ENCODE measurements around the gene RALB. TPM values are rescaled to one million over a fixed set of nuclear protein-coding genes. Genes with fewer than 3 reads are reported as not detected.
"Not testable (repeated sequence)": the region's sequence is repeated elsewhere in the genome, so short reads cannot be mapped to it uniquely, and the experiment has no call there.

RALB gene
- polyA plus RNA-seq, 2 of the 4 experiments (the other 2 are of a cell fraction), result 72.9 to 76.5 TPM

DNA sequence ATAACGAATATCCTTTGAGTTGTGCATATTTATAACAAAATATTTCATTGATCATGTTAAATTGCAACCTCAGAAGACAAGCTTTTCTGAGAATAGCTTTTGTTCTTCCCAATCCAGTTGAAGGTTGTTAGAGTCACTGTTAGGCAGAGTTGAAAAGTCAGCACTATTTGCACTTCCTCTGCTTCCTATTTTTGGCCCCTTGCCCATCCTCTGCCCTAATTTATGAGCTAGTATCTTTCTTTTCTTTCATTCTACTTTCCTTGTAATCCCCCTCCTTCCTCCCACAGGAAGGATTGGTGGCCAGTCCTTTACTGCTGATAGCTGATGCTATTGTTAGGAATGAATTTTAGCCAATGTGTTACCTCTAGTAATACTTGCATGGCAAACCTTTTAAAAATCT, 4.9 kb downstream of the RALB start:
- H3K9me3 ChIP-seq, result peaks cover 6% of the 10 kb centered on the region; the same call in 1 of the 3 replicates
- DNase-seq (ENCODE audit: low read depth in 1 of 2, low spot score in 1 of 2) (no peak), ATAC-seq (no peak), FAIRE-seq (no peak)
- no peak overlapping the region for H3K27ac ChIP-seq
- 16% methylated on average over 1 of the region's 1 CpG for WGBS (ENCODE audit: missing lambda C conversion rate)
- TF ChIP-seq, protein P1, sequence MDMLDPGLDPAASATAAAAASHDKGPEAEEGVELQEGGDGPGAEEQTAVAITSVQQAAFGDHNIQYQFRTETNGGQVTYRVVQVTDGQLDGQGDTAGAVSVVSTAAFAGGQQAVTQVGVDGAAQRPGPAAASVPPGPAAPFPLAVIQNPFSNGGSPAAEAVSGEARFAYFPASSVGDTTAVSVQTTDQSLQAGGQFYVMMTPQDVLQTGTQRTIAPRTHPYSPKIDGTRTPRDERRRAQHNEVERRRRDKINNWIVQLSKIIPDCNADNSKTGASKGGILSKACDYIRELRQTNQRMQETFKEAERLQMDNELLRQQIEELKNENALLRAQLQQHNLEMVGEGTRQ (IDR thresholded peaks at IDR 0.05), result no peak
- TF ChIP-seq BHLHE40 (IDR thresholded peaks at IDR 0.05; ENCODE audit: low read depth, low read length) (no peak), MAZ (IDR thresholded peaks at IDR 0.05; ENCODE audit: borderline replicate concordance, low read depth, low read length) (no peak), SREBF2 (IDR thresholded peaks at IDR 0.05) (no peak), EP300 (IDR thresholded peaks at IDR 0.05) (no peak), CBX8 (IDR thresholded peaks at IDR 0.05) (no peak), ESRRA (IDR thresholded peaks at IDR 0.05; ENCODE audit: borderline replicate concordance, low read length) (no peak), GATA3 (IDR thresholded peaks at IDR 0.05; ENCODE audit: borderline replicate concordance) (no peak), KDM5A (IDR thresholded peaks at IDR 0.05) (no peak), ZNF302 (CRISPR knock-in tag; IDR thresholded peaks at IDR 0.05) (no peak), ZSCAN20 (CRISPR knock-in tag; IDR thresholded peaks at IDR 0.05) (no peak), EHMT2 (IDR thresholded peaks at IDR 0.05; ENCODE audit: low read depth) (no peak), ZC3H11A (IDR thresholded peaks at IDR 0.05) (no peak), HOXB13 (CRISPR knock-in tag; IDR thresholded peaks at IDR 0.05; ENCODE audit: low read depth) (no peak), HOXA7 (CRISPR knock-in tag; IDR thresholded peaks at IDR 0.05) (no peak), SMC3 (IDR thresholded peaks at IDR 0.05) (no peak), HOXB5 (CRISPR knock-in tag; IDR thresholded peaks at IDR 0.05) (no peak)
- TF ChIP-seq, protein P2, sequence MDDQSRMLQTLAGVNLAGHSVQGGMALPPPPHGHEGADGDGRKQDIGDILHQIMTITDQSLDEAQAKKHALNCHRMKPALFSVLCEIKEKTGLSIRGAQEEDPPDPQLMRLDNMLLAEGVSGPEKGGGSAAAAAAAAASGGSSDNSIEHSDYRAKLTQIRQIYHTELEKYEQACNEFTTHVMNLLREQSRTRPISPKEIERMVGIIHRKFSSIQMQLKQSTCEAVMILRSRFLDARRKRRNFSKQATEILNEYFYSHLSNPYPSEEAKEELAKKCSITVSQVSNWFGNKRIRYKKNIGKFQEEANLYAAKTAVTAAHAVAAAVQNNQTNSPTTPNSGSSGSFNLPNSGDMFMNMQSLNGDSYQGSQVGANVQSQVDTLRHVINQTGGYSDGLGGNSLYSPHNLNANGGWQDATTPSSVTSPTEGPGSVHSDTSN (IDR thresholded peaks at IDR 0.05), result no peak
- no peak overlapping the region for H3K4me3 ChIP-seq
- H3K4me2 ChIP-seq, result no peak overlapping the region
- CTCF ChIA-PET, result interaction anchor here (0.8 to 2.7 kb wide), 2 partner anchors 10 to 55 kb away, joined by 4 to 9 read pairs; no protein-coding TSS in a partner anchor
- peaks cover 7% of the 10 kb centered on the region for H3K4me1 ChIP-seq
- POLR2A ChIA-PET, result no interaction called here

DNA sequence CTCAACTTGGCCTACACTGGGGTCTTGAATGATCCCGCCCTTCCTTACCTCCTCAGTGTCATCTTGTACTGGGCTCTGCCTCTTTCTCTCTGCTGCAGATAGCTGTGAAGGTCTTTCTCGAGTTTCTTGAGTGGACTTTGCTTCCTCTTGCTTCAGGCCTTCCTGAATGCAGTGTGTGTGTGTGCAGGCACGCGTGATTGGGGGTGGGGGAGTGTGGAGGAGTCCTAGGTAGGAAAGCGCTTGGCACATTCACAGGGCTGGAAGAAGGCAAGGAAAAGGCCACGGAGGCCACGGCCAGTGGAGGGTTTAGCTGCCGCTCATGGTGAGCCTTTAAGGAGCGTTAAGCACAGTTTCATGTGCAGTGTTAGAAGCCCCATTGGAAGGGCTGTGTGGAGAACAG, 5.5 kb downstream of the RALB start:
- FAIRE-seq, result no peak

DNA sequence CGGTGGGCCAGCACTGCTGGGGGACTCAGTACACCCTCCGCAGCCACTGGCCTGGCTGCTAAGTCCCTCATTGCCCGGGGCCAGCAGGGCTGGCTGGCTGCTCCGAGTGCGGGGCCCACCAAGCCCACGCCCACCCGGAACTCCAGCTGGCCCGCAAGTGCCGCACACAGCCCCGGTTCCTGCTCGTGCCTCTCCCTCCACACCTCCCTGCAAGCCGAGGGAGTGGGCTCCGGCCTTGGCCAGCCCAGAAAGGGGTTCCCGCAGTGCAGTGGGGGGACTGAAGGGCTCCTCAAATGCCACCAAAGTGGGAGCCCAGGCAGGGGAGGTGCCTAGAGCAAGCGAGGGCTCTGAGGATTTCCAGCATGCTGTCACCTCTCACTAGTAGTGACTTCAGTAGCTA, 7.3 kb downstream of the RALB start:
- WGBS (ENCODE audit: missing lambda C conversion rate), result 80% methylated on average over 1 of the region's 15 CpGs
- H3K4me1 ChIP-seq; H3K9me3 ChIP-seq; POLR2A ChIA-PET; FAIRE-seq; H3K4me2 ChIP-seq; ATAC-seq; DNase-seq (ENCODE audit: low read depth in 1 of 2, low spot score in 1 of 2); H3K27ac ChIP-seq; H3K4me3 ChIP-seq; CTCF ChIA-PET: not testable (repeated sequence)

More for the DNA sequence above, 5.5 kb downstream of the RALB start:
- DNase-seq (ENCODE audit: low read depth in 1 of 2, low spot score in 1 of 2) (no peak), ATAC-seq (no peak)
- no peak overlapping the region for H3K27ac ChIP-seq
- H3K4me2 ChIP-seq, result no peak overlapping the region
- no peak overlapping the region for H3K4me3 ChIP-seq
- WGBS (ENCODE audit: missing lambda C conversion rate), result 81% methylated on average over 9 of the region's 9 CpGs
- POLR2A ChIA-PET, result no interaction called here
- peaks cover 7% of the 10 kb centered on the region for H3K4me1 ChIP-seq
- CTCF ChIA-PET, result interaction anchor here (0.9 to 2.7 kb wide), 2 partner anchors 55 to 149 kb away, joined by 3 to 9 read pairs; no protein-coding TSS in a partner anchor
- peaks cover 6% of the 10 kb centered on the region; the same call in 1 of the 3 replicates for H3K9me3 ChIP-seq
- TF ChIP-seq, protein P3, sequence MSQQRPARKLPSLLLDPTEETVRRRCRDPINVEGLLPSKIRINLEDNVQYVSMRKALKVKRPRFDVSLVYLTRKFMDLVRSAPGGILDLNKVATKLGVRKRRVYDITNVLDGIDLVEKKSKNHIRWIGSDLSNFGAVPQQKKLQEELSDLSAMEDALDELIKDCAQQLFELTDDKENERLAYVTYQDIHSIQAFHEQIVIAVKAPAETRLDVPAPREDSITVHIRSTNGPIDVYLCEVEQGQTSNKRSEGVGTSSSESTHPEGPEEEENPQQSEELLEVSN (IDR thresholded peaks at IDR 0.05; ENCODE audit: borderline replicate concordance, low read depth), result no peak

DNA sequence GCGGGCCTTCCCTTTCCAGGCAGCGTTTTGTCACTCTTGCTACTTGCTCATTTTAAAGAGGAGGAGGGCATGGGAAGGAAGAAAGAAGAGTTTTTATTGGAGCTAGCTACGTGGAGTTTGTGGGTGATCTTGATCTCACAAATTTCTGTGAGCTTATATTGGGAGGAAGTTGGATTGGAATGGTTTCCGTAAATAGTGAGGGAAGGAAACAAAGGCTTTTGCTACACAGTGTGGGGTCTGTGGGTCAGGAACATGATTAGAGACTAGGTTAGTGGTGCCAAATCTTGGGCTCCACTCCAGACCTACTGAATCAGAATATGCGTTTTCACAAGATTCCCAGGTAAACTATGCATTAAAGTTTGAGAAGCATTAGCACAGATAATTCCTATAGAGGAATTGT, 8.1 kb downstream of the RALB start:
- DNase-seq (ENCODE audit: low read depth in 1 of 2, low spot score in 1 of 2) (no peak), ATAC-seq (no peak), FAIRE-seq (no peak)
- no peak overlapping the region for H3K4me2 ChIP-seq
- 96% methylated on average over 5 of the region's 5 CpGs for WGBS (ENCODE audit: missing lambda C conversion rate)
- H3K9me3 ChIP-seq, result peaks cover 6% of the 10 kb centered on the region; the same call in 1 of the 3 replicates
- ChIA-PET CTCF (no interaction called here), POLR2A (no interaction called here)
- no peaks in the 10 kb centered on the region for H3K4me1 ChIP-seq
- H3K27ac ChIP-seq, result no peak overlapping the region
- H3K4me3 ChIP-seq, result no peak overlapping the region
- TF ChIP-seq EHF (CRISPR knock-in tag; IDR thresholded peaks at IDR 0.05), result no peak
- no peak for TF ChIP-seq KDM5A (IDR thresholded peaks at IDR 0.05)
- no peak for TF ChIP-seq RCOR1 (IDR thresholded peaks at IDR 0.05; ENCODE audit: low read depth, low read length)
- TF ChIP-seq, protein P4, sequence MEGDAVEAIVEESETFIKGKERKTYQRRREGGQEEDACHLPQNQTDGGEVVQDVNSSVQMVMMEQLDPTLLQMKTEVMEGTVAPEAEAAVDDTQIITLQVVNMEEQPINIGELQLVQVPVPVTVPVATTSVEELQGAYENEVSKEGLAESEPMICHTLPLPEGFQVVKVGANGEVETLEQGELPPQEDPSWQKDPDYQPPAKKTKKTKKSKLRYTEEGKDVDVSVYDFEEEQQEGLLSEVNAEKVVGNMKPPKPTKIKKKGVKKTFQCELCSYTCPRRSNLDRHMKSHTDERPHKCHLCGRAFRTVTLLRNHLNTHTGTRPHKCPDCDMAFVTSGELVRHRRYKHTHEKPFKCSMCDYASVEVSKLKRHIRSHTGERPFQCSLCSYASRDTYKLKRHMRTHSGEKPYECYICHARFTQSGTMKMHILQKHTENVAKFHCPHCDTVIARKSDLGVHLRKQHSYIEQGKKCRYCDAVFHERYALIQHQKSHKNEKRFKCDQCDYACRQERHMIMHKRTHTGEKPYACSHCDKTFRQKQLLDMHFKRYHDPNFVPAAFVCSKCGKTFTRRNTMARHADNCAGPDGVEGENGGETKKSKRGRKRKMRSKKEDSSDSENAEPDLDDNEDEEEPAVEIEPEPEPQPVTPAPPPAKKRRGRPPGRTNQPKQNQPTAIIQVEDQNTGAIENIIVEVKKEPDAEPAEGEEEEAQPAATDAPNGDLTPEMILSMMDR (IDR thresholded peaks at IDR 0.05), result no peak
- no peak for TF ChIP-seq POLR2AphosphoS2 (conservative IDR thresholded peaks at IDR 0.05; ENCODE audit: low read length)
- TF ChIP-seq HOXA7 (CRISPR knock-in tag; IDR thresholded peaks at IDR 0.05), result no peak
- TF ChIP-seq ESRRA (IDR thresholded peaks at IDR 0.05; ENCODE audit: borderline replicate concordance, low read length), result no peak
- no peak for TF ChIP-seq RNF2 (IDR thresholded peaks at IDR 0.05; ENCODE audit: borderline replicate concordance, low read depth)
- TF ChIP-seq, protein P5, sequence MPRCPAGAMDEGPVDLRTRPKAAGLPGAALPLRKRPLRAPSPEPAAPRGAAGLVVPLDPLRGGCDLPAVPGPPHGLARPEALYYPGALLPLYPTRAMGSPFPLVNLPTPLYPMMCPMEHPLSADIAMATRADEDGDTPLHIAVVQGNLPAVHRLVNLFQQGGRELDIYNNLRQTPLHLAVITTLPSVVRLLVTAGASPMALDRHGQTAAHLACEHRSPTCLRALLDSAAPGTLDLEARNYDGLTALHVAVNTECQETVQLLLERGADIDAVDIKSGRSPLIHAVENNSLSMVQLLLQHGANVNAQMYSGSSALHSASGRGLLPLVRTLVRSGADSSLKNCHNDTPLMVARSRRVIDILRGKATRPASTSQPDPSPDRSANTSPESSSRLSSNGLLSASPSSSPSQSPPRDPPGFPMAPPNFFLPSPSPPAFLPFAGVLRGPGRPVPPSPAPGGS (IDR thresholded peaks at IDR 0.05), result no peak
- TF ChIP-seq, protein P6, sequence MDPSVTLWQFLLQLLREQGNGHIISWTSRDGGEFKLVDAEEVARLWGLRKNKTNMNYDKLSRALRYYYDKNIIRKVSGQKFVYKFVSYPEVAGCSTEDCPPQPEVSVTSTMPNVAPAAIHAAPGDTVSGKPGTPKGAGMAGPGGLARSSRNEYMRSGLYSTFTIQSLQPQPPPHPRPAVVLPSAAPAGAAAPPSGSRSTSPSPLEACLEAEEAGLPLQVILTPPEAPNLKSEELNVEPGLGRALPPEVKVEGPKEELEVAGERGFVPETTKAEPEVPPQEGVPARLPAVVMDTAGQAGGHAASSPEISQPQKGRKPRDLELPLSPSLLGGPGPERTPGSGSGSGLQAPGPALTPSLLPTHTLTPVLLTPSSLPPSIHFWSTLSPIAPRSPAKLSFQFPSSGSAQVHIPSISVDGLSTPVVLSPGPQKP (IDR thresholded peaks at IDR 0.05; ENCODE audit: low read depth, low read length), result no peak
- no peak for TF ChIP-seq ZSCAN20 (CRISPR knock-in tag; IDR thresholded peaks at IDR 0.05)

Data from A549 (cell line).